WTC11 (cell line): Measurements from ENCODE around the gene TNS4.

ENCODE experiments used
- AR ChIP-seq: fragments of 250-450 bp; sonication (Bioruptor Pico); IDR thresholded peaks from 2 replicates; pipeline ENCODE4 v1.9.0; 2021; ENCODE audit warnings: mild to moderate bottlenecking
- CDX4 ChIP-seq: fragments of 250-450 bp; sonication (Bioruptor Pico); IDR thresholded peaks from 2 replicates; pipeline ENCODE4 v1.9.0; 2021; ENCODE audit warnings: moderate library complexity, mild to moderate bottlenecking, inconsistent platforms, borderline replicate concordance
- CREB1 ChIP-seq: sonication (generic); formaldehyde crosslinking; IDR thresholded peaks from 2 replicates; pipeline ENCODE4 v1.8.0; 2023; ENCODE audit warnings: mild to moderate bottlenecking, missing genetic modification reagents
- CTCF ChIP-seq: fragments of 200-600 bp; IDR thresholded peaks from 2 replicates; pipeline ENCODE4 v1.8.0; 2022; ENCODE audit warnings: antibody characterized with exemption
- GABPB1 ChIP-seq: sonication (generic); formaldehyde crosslinking; IDR thresholded peaks from 2 replicates; pipeline ENCODE4 v1.8.1; 2023; ENCODE audit warnings: mild to moderate bottlenecking, missing genetic modification reagents
- NR1H2 ChIP-seq: sonication (generic); formaldehyde crosslinking; IDR thresholded peaks from 2 replicates; pipeline ENCODE4 v1.9.0; 2021; ENCODE audit warnings: mild to moderate bottlenecking, moderate library complexity, missing genetic modification reagents
- NR2C2 ChIP-seq: sonication (generic); formaldehyde crosslinking; IDR thresholded peaks from 2 replicates; pipeline ENCODE4 v1.8.0; 2022; ENCODE audit warnings: mild to moderate bottlenecking, missing genetic modification reagents
- USF1 ChIP-seq: sonication (generic); formaldehyde crosslinking; IDR thresholded peaks from 2 replicates; pipeline ENCODE4 v1.8.0; 2022; ENCODE audit warnings: mild to moderate bottlenecking, missing genetic modification reagents
- USF2 ChIP-seq: sonication (generic); formaldehyde crosslinking; IDR thresholded peaks from 2 replicates; pipeline ENCODE4 v1.8.1; 2023; ENCODE audit warnings: mild to moderate bottlenecking, missing genetic modification reagents, moderate library complexity
- TF ChIP-seq, protein P1 (sequence below): sonication (generic); formaldehyde crosslinking; IDR thresholded peaks from 2 replicates; pipeline ENCODE4 v1.8.1; 2022; ENCODE audit warnings: mild to moderate bottlenecking, missing genetic modification reagents, moderate library complexity, borderline replicate concordance
- TF ChIP-seq, protein P2 (sequence below): sonication (generic); formaldehyde crosslinking; IDR thresholded peaks from 2 replicates; pipeline ENCODE4 v1.8.1; 2022; ENCODE audit warnings: low read depth, missing genetic modification reagents, borderline replicate concordance

GRCh38 chr17:40540448-40540847 lies 39.0 kb upstream of the TNS4 start:
- TF ChIP-seq NR2C2 (CRISPR knock-in tag) (no peak), NR1H2 (CRISPR knock-in tag) (no peak), CTCF (no peak), CREB1 (no peak), CDX4 (CRISPR knock-in tag) (no peak), USF1 (no peak), GABPB1 (CRISPR knock-in tag) (no peak), USF2 (CRISPR knock-in tag) (no peak), AR (no peak)
- TF ChIP-seq, protein P1, sequence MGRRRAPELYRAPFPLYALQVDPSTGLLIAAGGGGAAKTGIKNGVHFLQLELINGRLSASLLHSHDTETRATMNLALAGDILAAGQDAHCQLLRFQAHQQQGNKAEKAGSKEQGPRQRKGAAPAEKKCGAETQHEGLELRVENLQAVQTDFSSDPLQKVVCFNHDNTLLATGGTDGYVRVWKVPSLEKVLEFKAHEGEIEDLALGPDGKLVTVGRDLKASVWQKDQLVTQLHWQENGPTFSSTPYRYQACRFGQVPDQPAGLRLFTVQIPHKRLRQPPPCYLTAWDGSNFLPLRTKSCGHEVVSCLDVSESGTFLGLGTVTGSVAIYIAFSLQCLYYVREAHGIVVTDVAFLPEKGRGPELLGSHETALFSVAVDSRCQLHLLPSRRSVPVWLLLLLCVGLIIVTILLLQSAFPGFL (CRISPR knock-in tag) = no peak
- TF ChIP-seq, protein P2, sequence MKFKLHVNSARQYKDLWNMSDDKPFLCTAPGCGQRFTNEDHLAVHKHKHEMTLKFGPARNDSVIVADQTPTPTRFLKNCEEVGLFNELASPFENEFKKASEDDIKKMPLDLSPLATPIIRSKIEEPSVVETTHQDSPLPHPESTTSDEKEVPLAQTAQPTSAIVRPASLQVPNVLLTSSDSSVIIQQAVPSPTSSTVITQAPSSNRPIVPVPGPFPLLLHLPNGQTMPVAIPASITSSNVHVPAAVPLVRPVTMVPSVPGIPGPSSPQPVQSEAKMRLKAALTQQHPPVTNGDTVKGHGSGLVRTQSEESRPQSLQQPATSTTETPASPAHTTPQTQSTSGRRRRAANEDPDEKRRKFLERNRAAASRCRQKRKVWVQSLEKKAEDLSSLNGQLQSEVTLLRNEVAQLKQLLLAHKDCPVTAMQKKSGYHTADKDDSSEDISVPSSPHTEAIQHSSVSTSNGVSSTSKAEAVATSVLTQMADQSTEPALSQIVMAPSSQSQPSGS = no peak
